Tibial nerve (tissue), 4 donors: Measurements from ENCODE around the gene PLAU.

ENCODE experiments used
- CTCF ChIP-seq, 5 experiments: fragments of 200-600 bp in 3 of 5; fragments of 450-650 bp in 2 of 5; sonication (generic) in 3 of 5; IDR thresholded peaks; one replicate each; pipeline ENCODE4 v1.5.1; 2016 to 2019; ENCODE audit warnings: antibody characterized with exemption in 5 of 5, mild to moderate bottlenecking in 3 of 5, moderate library complexity in 2 of 5
- EP300 ChIP-seq, 2 donors: sonication (generic); formaldehyde crosslinking; IDR thresholded peaks; one replicate each; pipeline ENCODE4 v1.6.1; 2017; ENCODE audit warnings: antibody characterized with exemption in 2 of 2, mild to moderate bottlenecking in 1 of 2
- POLR2A ChIP-seq, 2 donors: fragments of 450-650 bp; IDR thresholded peaks; one replicate each; pipeline ENCODE4 v1.6.1; 2017; ENCODE audit warnings: antibody characterized with exemption in 2 of 2, mild to moderate bottlenecking in 2 of 2, moderate library complexity in 2 of 2

GRCh38 chr10:73955719-73956118, 44.8 kb downstream of the PLAU start:
- TF ChIP-seq CTCF (IDR thresholded peaks at IDR 0.05) (no peak), EP300 (IDR thresholded peaks at IDR 0.05) (no peak), POLR2A (IDR thresholded peaks at IDR 0.05) (no peak)
